Neural progenitor cell (in vitro differentiated cells): Measurements from ENCODE around the gene MKI67. TPM values are rescaled to one million over a fixed set of nuclear protein-coding genes. Genes with fewer than 3 reads are reported as not detected.

Experiments used
- DNase-seq: peaks from one replicate; pipeline ENCODE4 v3.0.0-alpha.2; 2016; ENCODE audit warnings: low spot score
- H2AFZ ChIP-seq: fragments of 200-600 bp; sonication (generic); replicated peaks from 2 replicates; pipeline ENCODE4 v1.6.1; 2016; ENCODE audit warnings: antibody characterized with exemption
- H3F3A ChIP-seq: fragments of 200-600 bp; sonication (generic); 2 replicates; pipeline ENCODE4 v1.6.1; 2016; ENCODE audit warnings: antibody characterized with exemption, low read depth
- H3K27ac ChIP-seq: fragments of 200-600 bp; sonication (generic); 2 replicates; pipeline ENCODE4 v1.5.1; 2016; ENCODE audit warnings: mild to moderate bottlenecking
- H3K27me3 ChIP-seq: fragments of 200-600 bp; sonication (generic); 2 replicates; pipeline ENCODE4 v1.6.1; 2016; ENCODE audit warnings: mild to moderate bottlenecking, moderate library complexity
- H3K36me3 ChIP-seq: fragments of 200-600 bp; sonication (generic); 2 replicates; pipeline ENCODE4 v1.5.1; 2016
- H3K4me1 ChIP-seq: fragments of 200-600 bp; sonication (generic); 2 replicates; pipeline ENCODE4 v1.6.1; 2016; ENCODE audit warnings: mixed run types
- H3K4me2 ChIP-seq: fragments of 200-600 bp; sonication (generic); 2 replicates; pipeline ENCODE4 v1.6.1; 2016
- H3K4me3 ChIP-seq: fragments of 200-600 bp; sonication (generic); 2 replicates; pipeline ENCODE4 v1.5.1; 2016
- H3K79me2 ChIP-seq: fragments of 200-600 bp; sonication (generic); 2 replicates; pipeline ENCODE4 v1.6.1; 2016; ENCODE audit warnings: low read depth
- H3K9ac ChIP-seq: fragments of 200-600 bp; sonication (generic); 2 replicates; pipeline ENCODE4 v1.6.1; 2016
- H3K9me3 ChIP-seq: fragments of 200-600 bp; sonication (generic); 2 replicates; pipeline ENCODE4 v1.5.1; 2016; ENCODE audit warnings: low read depth
- H4K20me1 ChIP-seq: fragments of 200-600 bp; sonication (generic); 2 replicates; pipeline ENCODE4 v1.6.1; 2016; ENCODE audit warnings: low read depth
- H3K27ac Mint-ChIP-seq: 3 replicates; pipeline ENCODE4 v1.8.0; 2021; ENCODE audit warnings: mixed read lengths
- H3K27me3 Mint-ChIP-seq: 2 replicates; pipeline ENCODE4 v1.8.0; 2022; ENCODE audit warnings: low read depth, mild to moderate bottlenecking, inconsistent platforms, moderate library complexity, mixed read lengths; ENCODE audit not compliant: insufficient read depth
- H3K36me3 Mint-ChIP-seq: 3 replicates; pipeline ENCODE4 v1.8.0; 2021; ENCODE audit warnings: mixed read lengths
- H3K4me1 Mint-ChIP-seq: 3 replicates; pipeline ENCODE4 v1.8.0; 2021; ENCODE audit warnings: mixed read lengths
- H3K4me3 Mint-ChIP-seq: 3 replicates; pipeline ENCODE4 v1.8.0; 2021; ENCODE audit warnings: mild to moderate bottlenecking, moderate library complexity, mixed read lengths
- H3K9me3 Mint-ChIP-seq: 3 replicates; pipeline ENCODE4 v1.8.0; 2020; ENCODE audit warnings: mixed read lengths
- CTCF ChIP-seq: fragments of 200-600 bp; sonication (generic); IDR thresholded peaks from 2 replicates; pipeline ENCODE4 v1.5.1; 2017; ENCODE audit warnings: antibody characterized with exemption, mild to moderate bottlenecking
- EZH2 ChIP-seq: fragments of 200-600 bp; sonication (generic); IDR thresholded peaks from 2 replicates; pipeline ENCODE4 v1.6.1; 2017; ENCODE audit warnings: antibody characterized with exemption, mild to moderate bottlenecking, moderate library complexity
- EZH2phosphoT487 ChIP-seq: fragments of 200-600 bp; sonication (generic); IDR thresholded peaks from 2 replicates; pipeline ENCODE4 v1.6.1; 2017; ENCODE audit warnings: antibody characterized with exemption
- total RNA-seq: library from RNA; depleted of rRNA; stranded (reverse); fragments of >200 nt; gene quantifications from 2 replicates; pipeline ENCODE4 v1.2.3, GENCODE V29; 2015; ENCODE audit warnings: low replicate concordance

The MKI67 gene
- total RNA-seq, 1 donor from 2014 or later, result 65.8 TPM

DNA sequence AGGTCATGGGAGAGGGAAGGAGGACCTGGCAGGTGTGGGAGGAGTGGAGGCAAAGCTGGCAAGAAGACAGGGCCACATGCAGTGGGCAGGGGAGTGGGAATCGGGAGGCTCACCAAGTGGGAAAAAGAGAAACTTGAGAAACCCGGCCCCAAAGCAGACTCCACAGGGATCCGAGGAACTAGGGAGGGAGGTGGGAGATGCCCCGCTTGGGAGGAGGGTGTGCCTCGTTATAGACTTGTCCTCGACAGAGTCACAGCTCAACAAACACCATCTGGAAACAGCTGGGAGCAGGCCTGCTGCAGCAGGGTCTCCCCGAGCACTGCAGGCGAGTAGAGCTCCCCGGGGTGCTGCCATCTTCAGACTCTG lies 54.8 kb downstream of the MKI67 start:
- Histone ChIP-seq H3K27ac (no peak overlapping the region), H3K4me2 (no peak overlapping the region), H4K20me1 (no peaks in the 10 kb centered on the region), H3K9ac (no peak overlapping the region), H3K27me3 (peaks cover 8% of the 10 kb centered on the region), H3K4me3 (no peak overlapping the region), H3K9me3 (no peaks in the 10 kb centered on the region), H3F3A (peaks cover 8% of the 10 kb centered on the region), H3K4me1 (no peaks in the 10 kb centered on the region), H2AFZ (no peak overlapping the region), H3K36me3 (no peaks in the 10 kb centered on the region), H3K79me2 (no peaks in the 10 kb centered on the region)
- Mint-ChIP-seq H3K9me3 (no peaks in the 10 kb centered on the region), H3K36me3 (no peaks in the 10 kb centered on the region), H3K4me1 (peaks cover 5% of the 10 kb centered on the region), H3K27me3 (peaks cover 13% of the 10 kb centered on the region), H3K4me3 (no peak overlapping the region), H3K27ac (no peak overlapping the region)
- DNase-seq, result no peak
- TF ChIP-seq EZH2phosphoT487, result no peak
- no peak for TF ChIP-seq CTCF
- no peak for TF ChIP-seq EZH2

- Mint-ChIP-seq H3K27ac (no peak overlapping the region), H3K9me3 (no peaks in the 10 kb centered on the region), H3K4me1 (peaks cover 5% of the 10 kb centered on the region), H3K36me3 (no peaks in the 10 kb centered on the region), H3K4me3 (no peak overlapping the region), H3K27me3 (peaks cover 13% of the 10 kb centered on the region)
- H2AFZ ChIP-seq, result no peak overlapping the region
- no peaks in the 10 kb centered on the region for H4K20me1 ChIP-seq
- H3K9me3 ChIP-seq, result no peaks in the 10 kb centered on the region
- no peaks in the 10 kb centered on the region for H3K4me1 ChIP-seq
- H3K4me2 ChIP-seq, result no peak overlapping the region
- H3K4me3 ChIP-seq, result no peak overlapping the region
- no peaks in the 10 kb centered on the region for H3K36me3 ChIP-seq
- peaks cover 8% of the 10 kb centered on the region for H3F3A ChIP-seq
- no peaks in the 10 kb centered on the region for H3K79me2 ChIP-seq
- peaks cover 8% of the 10 kb centered on the region for H3K27me3 ChIP-seq
- no peak overlapping the region for H3K9ac ChIP-seq
- TF ChIP-seq EZH2 (no peak), EZH2phosphoT487 (no peak), CTCF (no peak)
- no peak overlapping the region for H3K27ac ChIP-seq
- DNase-seq, result no peak
These were observed 55.4 kb downstream of the MKI67 start for GRCh38 chr10:128070721-128071416.

DNA sequence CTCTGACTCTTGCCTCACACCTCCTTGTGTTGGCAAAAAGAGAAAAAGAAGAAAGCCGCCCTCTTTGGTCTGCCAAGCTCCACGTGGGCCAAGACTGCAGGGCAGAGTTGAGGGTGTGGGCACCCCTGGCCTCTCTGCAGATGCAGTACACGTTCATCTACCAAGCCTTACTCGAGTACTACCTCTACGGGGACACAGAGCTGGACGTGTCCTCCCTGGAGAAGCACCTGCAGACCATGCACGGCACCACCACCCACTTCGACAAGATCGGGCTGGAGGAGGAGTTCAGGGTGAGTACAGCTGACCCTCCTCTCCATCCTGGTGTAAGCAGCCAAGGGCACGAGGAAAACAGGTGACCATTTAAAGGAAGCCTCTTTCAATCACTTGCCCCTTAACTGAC lies 56.1 kb downstream of the MKI67 start:
- no peak overlapping the region for H3K9ac ChIP-seq
- H3K36me3 ChIP-seq, result no peaks in the 10 kb centered on the region
- no peak overlapping the region for H3K4me2 ChIP-seq
- H3K9me3 ChIP-seq, result no peaks in the 10 kb centered on the region
- H3K79me2 ChIP-seq, result no peaks in the 10 kb centered on the region
- Mint-ChIP-seq H3K4me3 (no peak overlapping the region), H3K4me1 (peaks cover 5% of the 10 kb centered on the region), H3K27ac (no peak overlapping the region), H3K9me3 (no peaks in the 10 kb centered on the region), H3K27me3 (peaks cover 16% of the 10 kb centered on the region), H3K36me3 (no peaks in the 10 kb centered on the region)
- no peak overlapping the region for H3K4me3 ChIP-seq
- H2AFZ ChIP-seq, result peak overlapping the region; percentile 95
- H3K27ac ChIP-seq, result no peak overlapping the region
- no peaks in the 10 kb centered on the region for H3K4me1 ChIP-seq
- DNase-seq, result no peak
- TF ChIP-seq EZH2phosphoT487 (no peak), CTCF (no peak)
- peaks cover 8% of the 10 kb centered on the region for H3F3A ChIP-seq
- H3K27me3 ChIP-seq, result peaks cover 8% of the 10 kb centered on the region
- H4K20me1 ChIP-seq, result no peaks in the 10 kb centered on the region
